SK-N-SH treated with all-trans-retinoic acid at 6 μM for 48 hours (cell line): ENCODE measurements around the gene IRF2BPL.

Source experiments
- ARNTL ChIP-seq: fragments of 450-650 bp; formaldehyde crosslinking; IDR thresholded peaks from 2 replicates; pipeline ENCODE4 v1.5.0; 2020; ENCODE audit warnings: low read depth, mild to moderate bottlenecking, moderate library complexity, borderline replicate concordance
- BACH2 ChIP-seq: fragments of 250-450 bp; sonication (Bioruptor Pico); IDR thresholded peaks from 2 replicates; pipeline ENCODE4 v1.9.0; 2021; ENCODE audit warnings: mild to moderate bottlenecking, borderline replicate concordance
- CSDC2 ChIP-seq: fragments of 250-450 bp; sonication (Bioruptor Pico); IDR thresholded peaks from 2 replicates; pipeline ENCODE4 v1.5.0; 2020; ENCODE audit warnings: mild to moderate bottlenecking, moderate library complexity
- GLIS3 ChIP-seq: fragments of 250-450 bp; sonication (Bioruptor Pico); IDR thresholded peaks from 2 replicates; pipeline ENCODE4 v1.5.0; 2020; ENCODE audit warnings: mild to moderate bottlenecking, moderate library complexity
- PATZ1 ChIP-seq: fragments of 250-450 bp; sonication (Bioruptor Pico); IDR thresholded peaks from 2 replicates; pipeline ENCODE4 v1.8.0; 2020; ENCODE audit warnings: mild to moderate bottlenecking, moderate library complexity, borderline replicate concordance
- PPARA ChIP-seq: fragments of 250-450 bp; sonication (Bioruptor Pico); IDR thresholded peaks from 2 replicates; pipeline ENCODE4 v1.5.0; 2020; ENCODE audit warnings: mild to moderate bottlenecking, borderline replicate concordance
- RARB ChIP-seq: fragments of 250-450 bp; sonication (Bioruptor Pico); IDR thresholded peaks from 2 replicates; pipeline ENCODE4 v1.8.0; 2021; ENCODE audit warnings: mild to moderate bottlenecking, moderate library complexity
- SNAI2 ChIP-seq: fragments of 250-450 bp; sonication (Bioruptor Pico); IDR thresholded peaks from 2 replicates; pipeline ENCODE4 v1.5.0; 2020; ENCODE audit warnings: mild to moderate bottlenecking, moderate library complexity
- TSHZ2 ChIP-seq: fragments of 250-450 bp; sonication (Bioruptor Pico); IDR thresholded peaks from 2 replicates; pipeline ENCODE4 v1.5.0; 2020; ENCODE audit warnings: mild to moderate bottlenecking, moderate library complexity
- ZFP3 ChIP-seq: fragments of 250-450 bp; sonication (Bioruptor Pico); IDR thresholded peaks from 2 replicates; pipeline ENCODE4 v1.5.0; 2020; ENCODE audit warnings: mild to moderate bottlenecking, moderate library complexity
- ZFP30 ChIP-seq: fragments of 450-650 bp; formaldehyde crosslinking; IDR thresholded peaks from 2 replicates; pipeline ENCODE4 v1.5.0; 2022; ENCODE audit warnings: mild to moderate bottlenecking, moderate library complexity
- ZNF70 ChIP-seq: fragments of 450-650 bp; formaldehyde crosslinking; IDR thresholded peaks from 2 replicates; pipeline ENCODE4 v1.5.0; 2020; ENCODE audit warnings: mild to moderate bottlenecking, moderate library complexity

- TF ChIP-seq PATZ1 (CRISPR knock-in tag), result no peak
- TF ChIP-seq GLIS3 (CRISPR knock-in tag), result no peak
- TF ChIP-seq ZFP30 (CRISPR knock-in tag), result no peak
- TF ChIP-seq RARB (CRISPR knock-in tag), result no peak
- TF ChIP-seq ARNTL, result no peak
- no peak for TF ChIP-seq PPARA (CRISPR knock-in tag)
- no peak for TF ChIP-seq BACH2
- TF ChIP-seq ZNF70, result no peak
- TF ChIP-seq CSDC2 (CRISPR knock-in tag), result no peak
- no peak for TF ChIP-seq ZFP3 (CRISPR knock-in tag)
- no peak for TF ChIP-seq TSHZ2 (CRISPR knock-in tag)
- TF ChIP-seq SNAI2 (CRISPR knock-in tag), result no peak
These were observed 43.6 kb downstream of the IRF2BPL start for GRCh38 chr14:76984787-76985375.
